KMS-11 (cell line): ENCODE measurements around the gene TPD52L1.

ENCODE experiments used
- H2AFZ ChIP-seq: fragments of 200-600 bp; sonication (generic); 2 replicates; pipeline ENCODE4 v1.6.1; 2016; ENCODE audit warnings: antibody characterized with exemption, mixed run types, low read depth
- H3K27ac ChIP-seq: fragments of 200-600 bp; sonication (generic); 2 replicates; pipeline ENCODE4 v1.6.1; 2016; ENCODE audit warnings: mild to moderate bottlenecking, mixed run types
- H3K27me3 ChIP-seq: fragments of 200-600 bp; sonication (generic); 2 replicates; pipeline ENCODE4 v1.6.1; 2017; ENCODE audit warnings: mild to moderate bottlenecking, low read depth, mixed run types, moderate library complexity; ENCODE audit not compliant: insufficient read depth
- H3K36me3 ChIP-seq: fragments of 200-600 bp; sonication (generic); 2 replicates; pipeline ENCODE4 v1.6.1; 2017; ENCODE audit warnings: mild to moderate bottlenecking, mixed run types; ENCODE audit not compliant: insufficient read depth
- H3K4me1 ChIP-seq: fragments of 200-600 bp; sonication (generic); 2 replicates; pipeline ENCODE4 v1.6.1; 2016; ENCODE audit warnings: mild to moderate bottlenecking, low read depth, mixed run types; ENCODE audit not compliant: poor library complexity, severe bottlenecking
- H3K4me2 ChIP-seq: fragments of 200-600 bp; sonication (generic); 2 replicates; pipeline ENCODE4 v1.7.0; 2016; ENCODE audit warnings: mild to moderate bottlenecking, mixed run types
- H3K4me3 ChIP-seq: fragments of 200-600 bp; sonication (generic); IDR thresholded peaks from 2 replicates; pipeline ENCODE4 v1.6.1; 2017; ENCODE audit warnings: low read depth, low read length, mixed read lengths; ENCODE audit not compliant: insufficient read depth
- H3K79me2 ChIP-seq: fragments of 200-600 bp; sonication (generic); 2 replicates; pipeline ENCODE4 v1.6.1; 2016; ENCODE audit warnings: low read depth, mixed run types; ENCODE audit not compliant: insufficient read depth
- H3K9ac ChIP-seq: fragments of 200-600 bp; sonication (generic); 2 replicates; pipeline ENCODE4 v1.6.1; 2016; ENCODE audit warnings: mild to moderate bottlenecking, mixed run types
- H4K20me1 ChIP-seq: fragments of 200-600 bp; sonication (generic); 2 replicates; pipeline ENCODE4 v1.6.1; 2016; ENCODE audit warnings: mild to moderate bottlenecking, mixed run types; ENCODE audit not compliant: insufficient read depth
- TF ChIP-seq, protein P1 (sequence below): fragments of 200-600 bp; sonication (generic); conservative IDR thresholded peaks from 2 replicates; pipeline ENCODE4 v1.6.1; 2017; ENCODE audit warnings: low read depth, mild to moderate bottlenecking, antibody characterized with exemption, low read length, moderate library complexity, mixed read lengths

The TPD52L1 gene

DNA sequence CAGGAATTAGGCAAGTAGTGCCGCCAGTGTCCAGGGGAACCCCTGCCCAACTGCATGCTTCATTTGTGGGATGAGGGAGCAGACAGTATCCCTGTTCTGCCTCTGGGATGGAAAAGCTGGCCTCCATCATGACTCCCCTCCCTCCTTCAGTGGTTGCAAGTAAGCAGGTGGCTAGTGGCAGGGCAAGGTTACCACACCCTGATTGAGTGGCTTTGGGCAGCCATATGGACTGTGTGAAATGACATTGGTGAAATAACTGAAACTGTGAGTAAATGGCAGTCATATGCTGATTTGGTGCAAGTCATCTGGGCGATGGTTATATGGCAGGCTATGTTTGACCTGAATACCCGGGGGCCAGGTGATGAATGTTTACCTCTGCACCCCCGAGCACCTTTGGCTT, 115.2 kb downstream of the TPD52L1 start:
- no peak overlapping the region for H3K27ac ChIP-seq
- no peaks in the 10 kb centered on the region for H4K20me1 ChIP-seq
- no peaks in the 10 kb centered on the region for H3K4me1 ChIP-seq
- TF ChIP-seq, protein P1, sequence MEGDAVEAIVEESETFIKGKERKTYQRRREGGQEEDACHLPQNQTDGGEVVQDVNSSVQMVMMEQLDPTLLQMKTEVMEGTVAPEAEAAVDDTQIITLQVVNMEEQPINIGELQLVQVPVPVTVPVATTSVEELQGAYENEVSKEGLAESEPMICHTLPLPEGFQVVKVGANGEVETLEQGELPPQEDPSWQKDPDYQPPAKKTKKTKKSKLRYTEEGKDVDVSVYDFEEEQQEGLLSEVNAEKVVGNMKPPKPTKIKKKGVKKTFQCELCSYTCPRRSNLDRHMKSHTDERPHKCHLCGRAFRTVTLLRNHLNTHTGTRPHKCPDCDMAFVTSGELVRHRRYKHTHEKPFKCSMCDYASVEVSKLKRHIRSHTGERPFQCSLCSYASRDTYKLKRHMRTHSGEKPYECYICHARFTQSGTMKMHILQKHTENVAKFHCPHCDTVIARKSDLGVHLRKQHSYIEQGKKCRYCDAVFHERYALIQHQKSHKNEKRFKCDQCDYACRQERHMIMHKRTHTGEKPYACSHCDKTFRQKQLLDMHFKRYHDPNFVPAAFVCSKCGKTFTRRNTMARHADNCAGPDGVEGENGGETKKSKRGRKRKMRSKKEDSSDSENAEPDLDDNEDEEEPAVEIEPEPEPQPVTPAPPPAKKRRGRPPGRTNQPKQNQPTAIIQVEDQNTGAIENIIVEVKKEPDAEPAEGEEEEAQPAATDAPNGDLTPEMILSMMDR: no peak
- H2AFZ ChIP-seq: no peak overlapping the region
- H3K4me3 ChIP-seq: no peak overlapping the region
- H3K79me2 ChIP-seq: no peaks in the 10 kb centered on the region
- H3K36me3 ChIP-seq: no peaks in the 10 kb centered on the region
- no peak overlapping the region for H3K4me2 ChIP-seq
- H3K27me3 ChIP-seq: no peaks in the 10 kb centered on the region
- no peak overlapping the region for H3K9ac ChIP-seq

DNA sequence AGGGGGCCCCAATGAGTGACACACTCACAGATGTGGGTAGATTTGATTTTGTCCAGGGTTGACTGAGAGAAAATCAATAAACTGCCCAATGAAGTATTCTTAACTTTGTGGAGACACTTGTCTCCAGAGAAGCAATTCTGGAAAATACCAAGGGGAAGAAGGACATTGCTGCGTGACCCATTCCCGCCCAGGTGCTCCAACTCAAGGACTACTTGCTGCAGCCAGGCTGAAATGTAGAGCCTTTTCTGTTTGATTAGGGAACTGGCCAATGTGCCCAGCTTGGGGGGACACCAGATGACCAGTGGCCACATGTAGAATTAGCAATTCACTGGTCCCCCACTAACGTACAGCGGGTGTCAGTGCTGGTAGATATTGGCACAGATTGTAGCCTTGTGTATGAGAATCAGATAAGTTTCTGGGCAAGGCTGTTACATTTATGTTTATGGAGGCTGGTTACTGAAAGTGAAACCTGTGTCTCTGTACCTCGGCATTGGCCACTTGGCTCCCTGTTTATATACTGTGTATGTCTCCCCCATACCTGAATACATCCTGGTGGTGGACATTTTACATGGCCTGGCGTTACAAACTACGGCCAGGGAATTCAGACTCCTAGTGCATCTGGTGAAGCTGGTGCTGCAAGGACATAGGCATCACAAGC, 115.9 kb downstream of the TPD52L1 start:
- H4K20me1 ChIP-seq: no peaks in the 10 kb centered on the region
- no peak overlapping the region for H3K27ac ChIP-seq
- TF ChIP-seq, protein P1: no peak
- no peaks in the 10 kb centered on the region for H3K27me3 ChIP-seq
- H3K4me1 ChIP-seq: no peaks in the 10 kb centered on the region
- H3K36me3 ChIP-seq: no peaks in the 10 kb centered on the region
- H2AFZ ChIP-seq: no peak overlapping the region
- no peak overlapping the region for H3K4me3 ChIP-seq
- no peak overlapping the region for H3K9ac ChIP-seq
- no peak overlapping the region for H3K4me2 ChIP-seq
- H3K79me2 ChIP-seq: no peaks in the 10 kb centered on the region

DNA sequence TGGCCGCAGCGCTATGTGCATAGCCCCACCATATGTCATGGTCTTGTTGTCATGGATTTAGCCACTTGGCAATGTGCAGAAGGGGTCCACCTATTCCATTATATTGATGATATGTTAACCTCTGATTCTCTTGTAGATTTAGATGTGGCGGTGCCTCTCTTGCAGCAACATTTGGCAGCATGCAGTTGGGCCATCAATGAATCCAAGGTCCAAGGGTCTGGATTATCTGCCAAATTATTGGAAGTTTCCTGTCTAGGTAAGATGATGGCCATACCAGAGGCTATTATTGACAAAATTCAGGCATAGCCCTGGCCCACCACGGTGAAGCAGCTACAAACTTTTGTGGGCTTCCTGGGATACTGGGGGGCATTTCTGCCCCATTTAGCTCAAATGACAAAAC, 116.8 kb downstream of the TPD52L1 start:
- Histone ChIP-seq H3K4me3 (no peak overlapping the region), H3K27me3 (no peaks in the 10 kb centered on the region), H4K20me1 (no peaks in the 10 kb centered on the region), H3K36me3 (no peaks in the 10 kb centered on the region), H3K4me1 (no peaks in the 10 kb centered on the region), H3K4me2 (no peak overlapping the region), H3K79me2 (no peaks in the 10 kb centered on the region), H3K9ac (no peak overlapping the region), H3K27ac (no peak overlapping the region), H2AFZ (no peak overlapping the region)
- TF ChIP-seq, protein P1: no peak

DNA sequence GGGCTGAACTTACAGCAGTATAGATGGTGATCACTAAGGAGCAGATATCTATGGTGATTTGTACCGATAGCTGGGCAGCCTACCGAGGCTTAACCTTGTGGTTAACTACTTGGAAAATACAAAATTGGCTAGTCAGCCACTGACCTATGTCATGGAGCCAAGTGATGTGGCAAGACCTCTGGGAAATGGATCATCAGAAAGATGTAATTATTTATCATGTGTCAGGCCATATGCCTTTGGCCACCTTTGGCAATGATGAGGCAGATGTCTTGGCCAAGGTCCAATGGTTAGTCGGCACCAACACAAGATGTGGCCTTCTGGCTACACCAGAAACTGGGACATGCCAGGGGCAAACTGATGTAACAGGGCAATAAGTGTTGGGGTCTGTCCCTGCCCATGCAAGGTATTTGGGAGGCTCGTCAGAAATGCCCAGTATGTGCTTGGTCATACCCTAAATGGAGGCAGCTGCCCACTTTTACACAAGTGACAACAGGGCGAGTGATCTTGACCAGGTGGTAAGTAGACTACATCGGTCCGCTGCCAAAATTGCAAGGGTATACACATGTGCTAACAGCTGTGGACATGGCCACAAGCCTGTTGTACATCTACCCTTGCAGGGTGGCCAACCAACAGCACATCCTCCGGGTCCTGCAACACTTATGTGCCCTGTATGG, 118.0 kb downstream of the TPD52L1 start:
- Histone ChIP-seq H3K36me3 (no peaks in the 10 kb centered on the region), H3K9ac (no peak overlapping the region), H3K79me2 (no peaks in the 10 kb centered on the region), H3K27ac (no peak overlapping the region), H3K4me2 (no peak overlapping the region), H3K4me1 (peaks cover 8% of the 10 kb centered on the region), H4K20me1 (no peaks in the 10 kb centered on the region), H3K27me3 (no peaks in the 10 kb centered on the region), H3K4me3 (no peak overlapping the region), H2AFZ (no peak overlapping the region)
- TF ChIP-seq, protein P1: no peak
